Neural progenitor cell (in vitro differentiated cells): ENCODE measurements around the gene PIP5K1B. TPM values are rescaled to one million over a fixed set of nuclear protein-coding genes. Genes with fewer than 3 reads are reported as not detected.

ENCODE experiments used
- DNase-seq: peaks from one replicate; pipeline ENCODE4 v3.0.0-alpha.2; 2016; ENCODE audit warnings: low spot score
- H2AFZ ChIP-seq: fragments of 200-600 bp; sonication (generic); replicated peaks from 2 replicates; pipeline ENCODE4 v1.6.1; 2016; ENCODE audit warnings: antibody characterized with exemption
- H3F3A ChIP-seq: fragments of 200-600 bp; sonication (generic); 2 replicates; pipeline ENCODE4 v1.6.1; 2016; ENCODE audit warnings: antibody characterized with exemption, low read depth
- H3K27ac ChIP-seq: fragments of 200-600 bp; sonication (generic); 2 replicates; pipeline ENCODE4 v1.5.1; 2016; ENCODE audit warnings: mild to moderate bottlenecking
- H3K27me3 ChIP-seq: fragments of 200-600 bp; sonication (generic); 2 replicates; pipeline ENCODE4 v1.6.1; 2016; ENCODE audit warnings: mild to moderate bottlenecking, moderate library complexity
- H3K36me3 ChIP-seq: fragments of 200-600 bp; sonication (generic); 2 replicates; pipeline ENCODE4 v1.5.1; 2016
- H3K4me1 ChIP-seq: fragments of 200-600 bp; sonication (generic); 2 replicates; pipeline ENCODE4 v1.6.1; 2016; ENCODE audit warnings: mixed run types
- H3K4me2 ChIP-seq: fragments of 200-600 bp; sonication (generic); 2 replicates; pipeline ENCODE4 v1.6.1; 2016
- H3K4me3 ChIP-seq: fragments of 200-600 bp; sonication (generic); 2 replicates; pipeline ENCODE4 v1.5.1; 2016
- H3K79me2 ChIP-seq: fragments of 200-600 bp; sonication (generic); 2 replicates; pipeline ENCODE4 v1.6.1; 2016; ENCODE audit warnings: low read depth
- H3K9ac ChIP-seq: fragments of 200-600 bp; sonication (generic); 2 replicates; pipeline ENCODE4 v1.6.1; 2016
- H3K9me3 ChIP-seq: fragments of 200-600 bp; sonication (generic); 2 replicates; pipeline ENCODE4 v1.5.1; 2016; ENCODE audit warnings: low read depth
- H4K20me1 ChIP-seq: fragments of 200-600 bp; sonication (generic); 2 replicates; pipeline ENCODE4 v1.6.1; 2016; ENCODE audit warnings: low read depth
- H3K27ac Mint-ChIP-seq: 3 replicates; pipeline ENCODE4 v1.8.0; 2021; ENCODE audit warnings: mixed read lengths
- H3K27me3 Mint-ChIP-seq: 2 replicates; pipeline ENCODE4 v1.8.0; 2022; ENCODE audit warnings: low read depth, mild to moderate bottlenecking, inconsistent platforms, moderate library complexity, mixed read lengths; ENCODE audit not compliant: insufficient read depth
- H3K36me3 Mint-ChIP-seq: 3 replicates; pipeline ENCODE4 v1.8.0; 2021; ENCODE audit warnings: mixed read lengths
- H3K4me1 Mint-ChIP-seq: 3 replicates; pipeline ENCODE4 v1.8.0; 2021; ENCODE audit warnings: mixed read lengths
- H3K4me3 Mint-ChIP-seq: 3 replicates; pipeline ENCODE4 v1.8.0; 2021; ENCODE audit warnings: mild to moderate bottlenecking, moderate library complexity, mixed read lengths
- H3K9me3 Mint-ChIP-seq: 3 replicates; pipeline ENCODE4 v1.8.0; 2020; ENCODE audit warnings: mixed read lengths
- EZH2 ChIP-seq: fragments of 200-600 bp; sonication (generic); IDR thresholded peaks from 2 replicates; pipeline ENCODE4 v1.6.1; 2017; ENCODE audit warnings: antibody characterized with exemption, mild to moderate bottlenecking, moderate library complexity
- EZH2phosphoT487 ChIP-seq: fragments of 200-600 bp; sonication (generic); IDR thresholded peaks from 2 replicates; pipeline ENCODE4 v1.6.1; 2017; ENCODE audit warnings: antibody characterized with exemption
- total RNA-seq: library from RNA; depleted of rRNA; stranded (reverse); fragments of >200 nt; gene quantifications from 2 replicates; pipeline ENCODE4 v1.2.3, GENCODE V29; 2015; ENCODE audit warnings: low replicate concordance
- TF ChIP-seq, protein P1 (sequence below): fragments of 200-600 bp; sonication (generic); IDR thresholded peaks from 2 replicates; pipeline ENCODE4 v1.5.1; 2017; ENCODE audit warnings: antibody characterized with exemption, mild to moderate bottlenecking

The PIP5K1B gene
- total RNA-seq, 1 donor from 2014 or later: 3.2 TPM

DNA sequence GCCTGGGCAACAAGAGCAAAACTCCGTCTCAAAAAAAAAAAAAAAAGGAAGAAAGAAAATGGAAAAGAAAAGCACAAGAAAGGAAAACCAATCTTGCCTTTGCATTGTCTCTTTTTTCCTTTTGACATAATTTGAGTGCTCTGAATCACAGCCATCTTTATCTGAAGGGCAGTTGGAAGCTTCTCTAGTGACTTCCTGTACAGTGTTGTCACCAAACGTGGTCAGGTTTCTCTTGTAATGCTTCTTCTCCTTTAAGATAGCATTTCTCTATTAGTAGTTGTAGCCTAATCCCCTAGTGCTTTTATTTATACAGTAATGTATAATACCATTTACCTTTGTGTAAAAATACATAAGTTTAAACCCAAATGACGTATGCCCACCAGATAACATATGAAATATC lies 290.7 kb downstream of the PIP5K1B start:
- Histone ChIP-seq H3K4me1 (peaks cover 36% of the 10 kb centered on the region), H3K4me2 (no peak overlapping the region), H3K4me3 (no peak overlapping the region)

DNA sequence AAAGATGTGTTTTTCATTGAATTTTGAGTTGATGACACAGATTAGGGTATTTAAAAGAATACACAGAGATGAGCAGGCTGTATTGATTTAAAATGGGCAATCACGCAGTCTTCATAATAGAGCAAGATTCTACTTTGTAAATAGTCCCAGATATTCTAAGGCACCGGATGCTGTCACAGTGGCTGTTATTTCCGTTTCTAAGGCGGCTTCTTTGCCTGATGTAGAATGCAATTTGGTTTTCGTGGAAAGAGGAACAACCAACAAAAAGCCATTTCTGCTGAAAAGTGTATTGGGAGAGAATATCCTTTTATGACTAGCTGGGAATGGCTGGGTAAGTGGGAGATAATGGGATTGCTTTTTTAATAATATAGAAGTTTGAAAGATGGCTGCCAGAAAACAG lies 291.4 kb downstream of the PIP5K1B start:
- no peak overlapping the region for H3K9ac ChIP-seq
- H3K27me3 ChIP-seq: no peaks in the 10 kb centered on the region
- Mint-ChIP-seq H3K27ac (no peak overlapping the region), H3K4me1 (peaks cover 37% of the 10 kb centered on the region), H3K9me3 (no peaks in the 10 kb centered on the region), H3K27me3 (peaks cover 6% of the 10 kb centered on the region), H3K36me3 (peaks cover 9% of the 10 kb centered on the region), H3K4me3 (no peak overlapping the region)
- H4K20me1 ChIP-seq: no peaks in the 10 kb centered on the region
- DNase-seq: no peak
- H3K9me3 ChIP-seq: no peaks in the 10 kb centered on the region
- no peaks in the 10 kb centered on the region for H3K36me3 ChIP-seq
- TF ChIP-seq, protein P1, sequence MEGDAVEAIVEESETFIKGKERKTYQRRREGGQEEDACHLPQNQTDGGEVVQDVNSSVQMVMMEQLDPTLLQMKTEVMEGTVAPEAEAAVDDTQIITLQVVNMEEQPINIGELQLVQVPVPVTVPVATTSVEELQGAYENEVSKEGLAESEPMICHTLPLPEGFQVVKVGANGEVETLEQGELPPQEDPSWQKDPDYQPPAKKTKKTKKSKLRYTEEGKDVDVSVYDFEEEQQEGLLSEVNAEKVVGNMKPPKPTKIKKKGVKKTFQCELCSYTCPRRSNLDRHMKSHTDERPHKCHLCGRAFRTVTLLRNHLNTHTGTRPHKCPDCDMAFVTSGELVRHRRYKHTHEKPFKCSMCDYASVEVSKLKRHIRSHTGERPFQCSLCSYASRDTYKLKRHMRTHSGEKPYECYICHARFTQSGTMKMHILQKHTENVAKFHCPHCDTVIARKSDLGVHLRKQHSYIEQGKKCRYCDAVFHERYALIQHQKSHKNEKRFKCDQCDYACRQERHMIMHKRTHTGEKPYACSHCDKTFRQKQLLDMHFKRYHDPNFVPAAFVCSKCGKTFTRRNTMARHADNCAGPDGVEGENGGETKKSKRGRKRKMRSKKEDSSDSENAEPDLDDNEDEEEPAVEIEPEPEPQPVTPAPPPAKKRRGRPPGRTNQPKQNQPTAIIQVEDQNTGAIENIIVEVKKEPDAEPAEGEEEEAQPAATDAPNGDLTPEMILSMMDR: no peak
- no peak for TF ChIP-seq EZH2
- no peak for TF ChIP-seq EZH2phosphoT487
- peak overlapping the region; percentile 56 for H2AFZ ChIP-seq
- peaks cover 22% of the 10 kb centered on the region for H3F3A ChIP-seq
- no peak overlapping the region for H3K4me3 ChIP-seq
- peak overlapping the region; percentile 93 for H3K27ac ChIP-seq
- H3K4me2 ChIP-seq: peak overlapping the region; percentile 60
- H3K79me2 ChIP-seq: no peaks in the 10 kb centered on the region
- peaks cover 36% of the 10 kb centered on the region for H3K4me1 ChIP-seq

More for the DNA sequence above, 290.7 kb downstream of the PIP5K1B start:
- H3K27me3 ChIP-seq: no peaks in the 10 kb centered on the region
- no peak overlapping the region for H3K4me3 Mint-ChIP-seq
- DNase-seq: no peak
- no peaks in the 10 kb centered on the region for H3K79me2 ChIP-seq
- peaks cover 22% of the 10 kb centered on the region for H3F3A ChIP-seq
- H3K27ac Mint-ChIP-seq: no peak overlapping the region
- no peaks in the 10 kb centered on the region for H4K20me1 ChIP-seq
- no peaks in the 10 kb centered on the region for H3K9me3 Mint-ChIP-seq
- no peaks in the 10 kb centered on the region for H3K9me3 ChIP-seq
- peaks cover 7% of the 10 kb centered on the region for H3K27me3 Mint-ChIP-seq
- peaks cover 37% of the 10 kb centered on the region for H3K4me1 Mint-ChIP-seq
- H3K9ac ChIP-seq: no peak overlapping the region
- no peak overlapping the region for H3K27ac ChIP-seq
- no peak overlapping the region for H2AFZ ChIP-seq
- TF ChIP-seq EZH2phosphoT487 (no peak), EZH2 (no peak)
- TF ChIP-seq, protein P1: no peak
- H3K36me3 ChIP-seq: no peaks in the 10 kb centered on the region
- peaks cover 6% of the 10 kb centered on the region for H3K36me3 Mint-ChIP-seq

DNA sequence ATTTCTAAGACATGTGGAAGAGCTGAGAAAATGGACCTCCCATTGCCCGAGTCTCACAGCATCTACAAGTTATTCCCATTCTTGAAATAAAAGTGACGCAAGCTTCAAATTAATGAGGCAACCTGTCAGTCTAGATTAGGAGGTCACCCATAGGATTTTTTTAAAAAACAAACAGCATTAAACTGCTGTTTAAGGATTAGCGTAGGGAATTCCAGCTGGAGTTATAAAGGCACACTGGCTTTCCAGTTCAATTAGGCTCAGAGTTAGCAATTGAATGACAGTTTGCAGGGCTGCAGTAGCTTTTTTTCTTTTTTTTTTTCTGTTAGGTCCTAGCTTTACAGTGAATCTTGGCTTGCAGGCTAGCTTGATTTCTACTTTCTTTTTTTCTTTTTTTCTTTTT lies 292.6 kb downstream of the PIP5K1B start:
- Histone ChIP-seq H3K4me1 (peaks cover 36% of the 10 kb centered on the region), H3K9ac (no peak overlapping the region), H3K9me3 (no peaks in the 10 kb centered on the region), H3K36me3 (no peaks in the 10 kb centered on the region), H3K4me3 (peak overlapping the region; percentile 16), H3K27ac (peak overlapping the region; percentile 93), H3K4me2 (peak overlapping the region; percentile 60), H3K79me2 (no peaks in the 10 kb centered on the region), H3K27me3 (no peaks in the 10 kb centered on the region), H3F3A (peaks cover 22% of the 10 kb centered on the region), H2AFZ (no peak overlapping the region), H4K20me1 (no peaks in the 10 kb centered on the region)
- TF ChIP-seq EZH2 (no peak), EZH2phosphoT487 (no peak)
- TF ChIP-seq, protein P1: no peak
- no peaks in the 10 kb centered on the region for H3K9me3 Mint-ChIP-seq
- peak; percentile 76 for DNase-seq
- H3K27me3 Mint-ChIP-seq: peaks cover 5% of the 10 kb centered on the region
- H3K36me3 Mint-ChIP-seq: peaks cover 15% of the 10 kb centered on the region
- H3K4me1 Mint-ChIP-seq: peaks cover 37% of the 10 kb centered on the region
- no peak overlapping the region for H3K4me3 Mint-ChIP-seq
- H3K27ac Mint-ChIP-seq: peak overlapping the region; percentile 18
